ENCODE results near the gene FARS2. TPM values are rescaled to one million over a fixed set of nuclear protein-coding genes. Genes with fewer than 3 reads are reported as not detected.

FARS2 gene
- total RNA-seq, 1 donor from 2014 or later = 8.2 TPM

DNA sequence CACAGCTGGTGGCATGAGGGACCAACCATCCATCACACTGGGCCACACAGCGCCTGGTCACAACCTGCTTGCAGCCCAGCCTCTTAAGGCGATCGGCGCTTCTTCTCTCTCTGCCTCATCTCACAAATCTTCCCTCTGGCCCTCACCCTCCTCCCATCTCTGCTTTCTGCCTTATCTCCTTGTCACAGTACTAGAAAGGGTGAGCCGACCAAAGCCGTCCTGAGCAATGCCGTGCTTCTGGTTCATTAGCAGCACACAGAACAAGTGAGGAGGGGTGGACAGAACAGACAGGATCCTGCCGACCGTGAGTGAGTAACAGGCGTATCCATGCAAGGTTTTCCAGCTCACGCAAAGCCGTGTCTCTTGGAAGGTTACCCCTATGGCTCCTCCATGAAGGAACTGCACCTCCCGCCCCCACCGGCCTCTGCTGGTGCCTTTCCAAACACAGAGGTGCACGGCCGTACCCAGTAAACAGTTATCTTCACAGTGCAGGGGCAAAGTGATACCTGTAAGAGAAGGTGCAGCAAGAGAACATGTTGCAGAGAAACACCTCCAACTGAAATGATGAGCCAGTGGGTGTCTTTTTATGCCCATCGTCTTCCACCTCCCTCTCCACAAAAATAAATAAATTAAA, 331.7 kb downstream of the FARS2 start:
- TF ChIP-seq, protein P1, sequence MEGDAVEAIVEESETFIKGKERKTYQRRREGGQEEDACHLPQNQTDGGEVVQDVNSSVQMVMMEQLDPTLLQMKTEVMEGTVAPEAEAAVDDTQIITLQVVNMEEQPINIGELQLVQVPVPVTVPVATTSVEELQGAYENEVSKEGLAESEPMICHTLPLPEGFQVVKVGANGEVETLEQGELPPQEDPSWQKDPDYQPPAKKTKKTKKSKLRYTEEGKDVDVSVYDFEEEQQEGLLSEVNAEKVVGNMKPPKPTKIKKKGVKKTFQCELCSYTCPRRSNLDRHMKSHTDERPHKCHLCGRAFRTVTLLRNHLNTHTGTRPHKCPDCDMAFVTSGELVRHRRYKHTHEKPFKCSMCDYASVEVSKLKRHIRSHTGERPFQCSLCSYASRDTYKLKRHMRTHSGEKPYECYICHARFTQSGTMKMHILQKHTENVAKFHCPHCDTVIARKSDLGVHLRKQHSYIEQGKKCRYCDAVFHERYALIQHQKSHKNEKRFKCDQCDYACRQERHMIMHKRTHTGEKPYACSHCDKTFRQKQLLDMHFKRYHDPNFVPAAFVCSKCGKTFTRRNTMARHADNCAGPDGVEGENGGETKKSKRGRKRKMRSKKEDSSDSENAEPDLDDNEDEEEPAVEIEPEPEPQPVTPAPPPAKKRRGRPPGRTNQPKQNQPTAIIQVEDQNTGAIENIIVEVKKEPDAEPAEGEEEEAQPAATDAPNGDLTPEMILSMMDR (IDR thresholded peaks at IDR 0.05; ENCODE audit: insufficient read depth, low read length, poor library complexity, severe bottlenecking) = no peak

DNA sequence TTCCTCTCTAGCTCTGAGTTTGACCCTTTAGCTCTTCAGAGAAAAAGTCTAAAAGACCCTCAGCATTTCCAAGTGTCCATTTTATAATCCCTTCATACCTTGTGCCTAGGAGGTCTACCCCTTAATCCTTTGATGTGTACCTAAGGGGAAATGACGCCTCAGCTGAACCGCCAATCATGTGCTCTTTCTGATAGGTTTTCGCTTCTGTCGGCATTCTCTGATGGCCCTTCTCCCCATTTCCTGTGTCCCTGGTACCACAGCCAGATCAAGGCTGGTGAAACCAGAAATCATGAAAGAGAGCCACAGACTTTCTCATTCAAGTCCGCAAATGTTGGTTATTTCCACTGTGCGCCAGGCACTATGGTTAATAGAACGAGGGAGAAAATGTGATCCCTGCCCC, 333.9 kb downstream of the FARS2 start:
- Histone ChIP-seq H3K4me3 (ENCODE audit: low read depth, low read length) (no peak overlapping the region), H3K36me3 (ENCODE audit: control insufficient read depth, insufficient read depth, low read length) (no peaks in the 10 kb centered on the region), H3K27me3 (ENCODE audit: control insufficient read depth, insufficient read depth, low read length) (no peaks in the 10 kb centered on the region)
- TF ChIP-seq, protein P1 (IDR thresholded peaks at IDR 0.05; ENCODE audit: insufficient read depth, low read length, poor library complexity, severe bottlenecking) = no peak
- no peak for DNase-seq (ENCODE audit: low read depth)

More for the DNA sequence above, 331.7 kb downstream of the FARS2 start:
- Histone ChIP-seq H3K27me3 (ENCODE audit: control insufficient read depth, insufficient read depth, low read length) (no peaks in the 10 kb centered on the region), H3K4me3 (ENCODE audit: low read depth, low read length) (no peak overlapping the region), H3K36me3 (ENCODE audit: control insufficient read depth, insufficient read depth, low read length) (no peaks in the 10 kb centered on the region)
- DNase-seq (ENCODE audit: low read depth) = no peak

DNA sequence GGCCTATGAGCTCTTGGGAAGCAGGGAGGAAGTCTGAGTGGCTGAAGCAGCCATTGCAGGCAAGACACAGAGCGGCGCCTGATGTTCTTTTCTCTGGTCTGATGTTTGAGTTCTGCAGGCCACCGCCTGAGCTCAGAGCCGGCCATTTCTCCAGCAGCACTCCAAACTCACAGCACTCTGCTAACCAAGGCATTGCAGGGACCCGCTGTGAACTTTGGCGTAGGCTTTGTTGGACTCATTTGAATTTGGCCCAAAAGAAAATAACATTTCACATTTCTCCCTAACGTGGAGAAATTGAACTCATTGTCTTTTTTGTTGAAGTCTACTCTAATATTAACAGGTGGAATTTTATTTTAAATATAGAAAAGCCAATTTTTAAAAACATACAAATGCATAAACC, 336.1 kb downstream of the FARS2 start:
- Histone ChIP-seq H3K36me3 (ENCODE audit: control insufficient read depth, insufficient read depth, low read length) (no peaks in the 10 kb centered on the region), H3K27me3 (ENCODE audit: control insufficient read depth, insufficient read depth, low read length) (no peaks in the 10 kb centered on the region), H3K4me3 (ENCODE audit: low read depth, low read length) (no peak overlapping the region)
- TF ChIP-seq, protein P1 (IDR thresholded peaks at IDR 0.05; ENCODE audit: insufficient read depth, low read length, poor library complexity, severe bottlenecking) = no peak
- no peak for DNase-seq (ENCODE audit: low read depth)

DNA sequence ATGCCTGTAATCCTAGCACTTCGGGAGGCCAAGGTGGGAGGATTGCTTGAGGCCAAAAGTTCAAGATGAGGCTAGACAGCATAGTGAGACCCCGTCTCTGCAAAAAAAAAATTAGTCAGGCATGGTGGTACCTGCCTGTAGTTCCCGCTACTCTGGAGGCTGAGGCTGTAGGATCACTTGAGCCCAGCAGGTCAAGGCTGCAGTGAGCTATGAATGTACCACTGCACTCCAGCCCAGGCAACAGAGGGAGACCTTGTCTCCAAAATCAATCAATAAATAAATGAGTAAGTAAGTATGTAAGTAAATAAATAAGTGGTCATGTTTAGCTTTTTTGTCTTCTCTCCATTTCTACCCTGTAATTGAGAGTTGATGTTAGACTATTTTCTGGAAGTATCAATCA, 336.8 kb downstream of the FARS2 start:
- no peak for DNase-seq (ENCODE audit: low read depth)
- TF ChIP-seq, protein P1 (IDR thresholded peaks at IDR 0.05; ENCODE audit: insufficient read depth, low read length, poor library complexity, severe bottlenecking) = no peak
- no peak overlapping the region for H3K4me3 ChIP-seq (ENCODE audit: low read depth, low read length)
- H3K36me3 ChIP-seq (ENCODE audit: control insufficient read depth, insufficient read depth, low read length) = no peaks in the 10 kb centered on the region
- no peaks in the 10 kb centered on the region for H3K27me3 ChIP-seq (ENCODE audit: control insufficient read depth, insufficient read depth, low read length)

DNA sequence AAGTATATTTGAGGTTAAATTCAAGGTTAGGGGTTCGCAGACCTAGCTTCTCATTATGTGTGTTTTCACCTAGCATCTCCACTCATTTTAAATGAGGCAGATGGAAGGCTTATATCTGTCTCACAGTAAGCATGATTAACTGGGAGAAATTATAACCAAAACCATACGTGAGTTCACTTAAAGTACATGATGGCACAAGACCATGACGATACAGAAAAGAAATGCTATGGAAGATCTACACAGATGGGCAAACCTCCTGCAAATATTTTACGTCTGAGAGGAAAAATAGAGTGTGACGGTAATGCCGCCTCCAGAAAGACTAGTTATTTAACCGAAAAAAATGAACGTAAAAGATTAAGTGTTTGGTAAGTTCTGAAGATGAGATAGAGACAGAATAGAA, 337.8 kb downstream of the FARS2 start:
- TF ChIP-seq, protein P1 (IDR thresholded peaks at IDR 0.05; ENCODE audit: insufficient read depth, low read length, poor library complexity, severe bottlenecking) = no peak
- Histone ChIP-seq H3K27me3 (ENCODE audit: control insufficient read depth, insufficient read depth, low read length) (no peaks in the 10 kb centered on the region), H3K4me3 (ENCODE audit: low read depth, low read length) (no peak overlapping the region)

DNA sequence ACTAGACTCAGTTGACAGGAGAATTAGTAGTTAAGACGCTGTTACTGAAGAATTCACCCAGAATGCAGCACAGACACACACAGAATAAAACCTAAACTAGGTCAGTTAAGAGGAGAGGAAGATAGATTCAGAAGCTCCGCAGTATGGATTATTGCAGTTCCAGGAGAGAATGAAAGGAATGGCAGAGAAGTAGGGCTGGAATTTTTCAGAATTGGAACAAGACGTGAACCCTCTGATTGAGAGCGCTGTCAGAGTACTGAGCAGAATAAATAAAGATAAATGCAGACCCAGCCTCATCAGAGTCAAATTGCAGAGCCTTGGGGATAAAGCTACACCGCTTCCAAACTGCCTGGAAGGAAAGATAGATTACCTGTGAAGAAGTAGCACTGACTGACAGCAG, 344.6 kb downstream of the FARS2 start:
- Histone ChIP-seq H3K36me3 (ENCODE audit: control insufficient read depth, insufficient read depth, low read length) (no peaks in the 10 kb centered on the region), H3K4me3 (ENCODE audit: low read depth, low read length) (no peak overlapping the region), H3K27me3 (ENCODE audit: control insufficient read depth, insufficient read depth, low read length) (no peaks in the 10 kb centered on the region)
- TF ChIP-seq, protein P1 (IDR thresholded peaks at IDR 0.05; ENCODE audit: insufficient read depth, low read length, poor library complexity, severe bottlenecking) = no peak
- no peak for DNase-seq (ENCODE audit: low read depth)

More for the DNA sequence above, 337.8 kb downstream of the FARS2 start:
- no peak for DNase-seq (ENCODE audit: low read depth)
- no peaks in the 10 kb centered on the region for H3K36me3 ChIP-seq (ENCODE audit: control insufficient read depth, insufficient read depth, low read length)

Measured in kidney epithelial cell (primary cell).